ENCODE results near the gene RFK.
"Not testable (repeated sequence)": the region's sequence is repeated elsewhere in the genome, so short reads cannot be mapped to it uniquely, and the experiment has no call there.

Gene RFK

DNA sequence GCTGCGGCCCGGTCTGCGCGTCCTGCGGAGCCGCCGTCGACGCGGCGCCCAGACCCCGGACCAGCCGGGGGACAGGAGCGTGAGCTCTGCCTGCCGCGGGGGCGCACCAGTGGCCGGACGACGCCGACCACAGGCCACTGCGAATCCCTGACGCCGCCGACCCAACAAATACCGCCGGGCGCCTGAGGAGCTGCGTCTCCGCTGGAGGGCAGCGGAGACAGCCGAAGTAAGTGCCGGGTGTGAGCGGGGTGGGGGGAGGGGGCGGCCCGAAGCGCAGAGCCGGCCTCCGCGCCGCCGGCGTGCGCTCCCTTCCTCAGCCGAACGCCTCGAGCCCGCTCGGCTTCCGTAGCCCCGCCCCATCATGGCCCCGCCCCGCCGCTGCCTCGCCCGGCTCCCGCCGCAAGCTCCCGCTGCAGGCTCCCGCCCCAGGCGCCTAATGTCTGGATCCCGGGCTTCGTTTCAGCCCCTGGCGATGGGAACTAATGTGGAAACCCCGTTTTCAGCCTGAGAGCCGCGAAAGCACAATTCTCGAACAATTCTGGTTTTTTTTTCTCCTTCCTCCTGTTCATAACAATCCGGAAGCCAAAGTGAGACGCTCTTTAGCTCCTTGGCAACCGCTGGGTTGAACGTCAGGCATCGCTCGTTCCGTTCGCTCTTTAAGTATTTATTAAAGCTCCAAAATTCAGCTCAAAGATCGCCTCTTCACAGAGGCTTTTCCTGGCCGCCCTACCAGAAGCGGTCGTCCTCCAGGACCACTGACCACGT is at the start of gene RFK:
Gene RFK (minus strand): TSS at position 232 of the 765 bp plus-strand sequence. CDS start 255 bp downstream, outside the sequence.
- TF ChIP-seq, protein P1, sequence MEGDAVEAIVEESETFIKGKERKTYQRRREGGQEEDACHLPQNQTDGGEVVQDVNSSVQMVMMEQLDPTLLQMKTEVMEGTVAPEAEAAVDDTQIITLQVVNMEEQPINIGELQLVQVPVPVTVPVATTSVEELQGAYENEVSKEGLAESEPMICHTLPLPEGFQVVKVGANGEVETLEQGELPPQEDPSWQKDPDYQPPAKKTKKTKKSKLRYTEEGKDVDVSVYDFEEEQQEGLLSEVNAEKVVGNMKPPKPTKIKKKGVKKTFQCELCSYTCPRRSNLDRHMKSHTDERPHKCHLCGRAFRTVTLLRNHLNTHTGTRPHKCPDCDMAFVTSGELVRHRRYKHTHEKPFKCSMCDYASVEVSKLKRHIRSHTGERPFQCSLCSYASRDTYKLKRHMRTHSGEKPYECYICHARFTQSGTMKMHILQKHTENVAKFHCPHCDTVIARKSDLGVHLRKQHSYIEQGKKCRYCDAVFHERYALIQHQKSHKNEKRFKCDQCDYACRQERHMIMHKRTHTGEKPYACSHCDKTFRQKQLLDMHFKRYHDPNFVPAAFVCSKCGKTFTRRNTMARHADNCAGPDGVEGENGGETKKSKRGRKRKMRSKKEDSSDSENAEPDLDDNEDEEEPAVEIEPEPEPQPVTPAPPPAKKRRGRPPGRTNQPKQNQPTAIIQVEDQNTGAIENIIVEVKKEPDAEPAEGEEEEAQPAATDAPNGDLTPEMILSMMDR (IDR thresholded peaks at IDR 0.05; ENCODE audit: insufficient read depth, low read depth, low read length, missing control alignments): peak; percentile 29
- DNase-seq (ENCODE audit: low read depth): peak; percentile 95
- H3K4me3 ChIP-seq (ENCODE audit: low read length): peak within 1 kb of the TSS; percentile 82

DNA sequence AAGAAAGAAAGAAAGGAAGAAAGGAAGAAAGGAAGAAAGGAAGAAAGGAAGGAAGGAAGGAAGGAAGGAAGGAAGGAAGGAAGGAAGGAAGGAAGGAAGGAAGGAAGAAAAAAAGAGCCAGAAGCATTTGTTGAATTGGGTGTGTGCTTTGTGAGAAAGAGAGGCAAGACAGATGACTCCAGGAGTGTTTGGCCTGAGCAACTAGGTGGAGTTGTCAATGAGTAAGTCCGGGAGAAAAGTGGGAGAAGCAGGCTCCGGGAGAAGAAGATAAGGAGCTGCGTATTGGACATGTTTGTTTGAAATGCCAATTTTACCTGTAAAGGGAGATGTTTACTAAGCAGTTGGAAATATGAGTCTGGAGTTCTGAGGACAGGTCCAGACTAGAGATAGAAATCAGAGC is 49.7 kb upstream of the RFK start:
- DNase-seq (ENCODE audit: low read depth): peak; percentile 39
- TF ChIP-seq, protein P1 (IDR thresholded peaks at IDR 0.05; ENCODE audit: insufficient read depth, low read depth, low read length, missing control alignments): no peak
- H3K4me3 ChIP-seq (ENCODE audit: low read length): no peak overlapping the region

DNA sequence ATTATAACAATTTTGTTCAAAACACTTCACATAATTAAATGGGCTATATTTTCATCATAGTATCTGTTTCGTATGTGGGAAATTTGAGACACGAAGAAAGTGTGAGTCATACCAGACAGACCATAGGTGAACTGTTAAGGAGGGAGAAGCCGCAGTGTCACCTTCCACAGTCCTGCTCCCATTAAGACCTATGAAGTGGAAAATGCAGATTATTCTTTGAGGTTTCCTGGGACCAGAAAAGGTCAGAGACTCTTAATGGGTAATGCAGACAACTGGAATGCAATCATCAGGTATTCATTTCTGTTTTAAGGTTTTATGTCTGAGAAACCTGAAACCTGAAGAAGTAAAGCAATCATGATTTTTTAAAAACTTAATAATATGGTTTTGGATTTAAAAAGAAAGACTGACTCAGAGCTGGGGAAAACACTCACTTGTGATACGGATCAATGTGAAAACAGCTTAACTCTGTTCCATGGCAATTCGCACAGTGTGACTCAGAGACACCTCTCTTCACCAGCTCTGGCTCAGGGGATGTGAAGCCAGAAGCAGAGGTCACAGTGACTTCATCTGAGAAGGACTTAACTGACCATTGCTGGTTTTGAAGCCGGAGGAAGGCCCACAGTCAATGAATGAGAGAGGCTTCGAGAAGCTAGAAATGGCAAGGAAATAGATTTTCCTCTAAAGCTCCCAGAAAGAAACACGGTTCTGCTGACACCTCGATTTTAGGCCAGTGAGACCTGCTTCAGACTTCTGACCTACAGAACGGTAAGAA is 47.5 kb upstream of the RFK start:
- DNase-seq (ENCODE audit: low read depth): peak; percentile 34
- TF ChIP-seq, protein P1 (IDR thresholded peaks at IDR 0.05; ENCODE audit: insufficient read depth, low read depth, low read length, missing control alignments): no peak
- no peak overlapping the region for H3K4me3 ChIP-seq (ENCODE audit: low read length)

GRCh38 chr9:76438841-76439588 is 44.8 kb upstream of the RFK start:
- TF ChIP-seq, protein P1 (IDR thresholded peaks at IDR 0.05; ENCODE audit: insufficient read depth, low read depth, low read length, missing control alignments): no peak
- no peak for DNase-seq (ENCODE audit: low read depth)
- no peak overlapping the region for H3K4me3 ChIP-seq (ENCODE audit: low read length)

DNA sequence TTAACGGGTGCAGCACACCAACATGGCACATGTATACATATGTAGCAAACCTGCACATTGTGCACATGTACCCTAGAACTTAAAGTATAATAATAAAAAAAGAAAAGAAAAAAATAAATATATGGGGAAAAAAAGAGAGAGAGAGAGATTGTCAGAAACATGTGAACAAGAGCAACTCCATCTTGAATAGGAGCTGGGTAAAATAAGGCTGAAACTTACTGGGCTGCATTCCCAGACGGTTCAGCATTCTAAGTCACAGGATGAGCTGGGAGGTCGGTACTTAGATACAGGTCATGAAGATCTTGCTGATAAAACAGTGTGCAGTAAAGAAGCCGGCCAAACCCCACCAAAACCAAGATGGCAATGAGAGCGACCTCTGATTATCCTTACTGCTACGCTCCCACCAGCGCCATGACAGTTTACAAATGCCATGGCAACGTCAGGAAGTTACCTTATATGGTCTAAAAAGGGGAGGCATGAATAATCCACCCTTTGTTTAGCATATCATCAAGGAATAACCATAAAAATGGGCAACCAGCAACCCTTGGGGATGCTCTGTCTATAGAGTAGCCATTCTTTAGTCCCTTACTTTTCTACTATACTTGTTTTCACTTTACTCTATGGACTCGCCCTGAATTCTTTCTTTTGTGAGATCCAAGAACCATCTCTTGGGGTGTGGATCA is 42.9 kb upstream of the RFK start:
- not testable (repeated sequence) for H3K4me3 ChIP-seq (ENCODE audit: low read length)

DNA sequence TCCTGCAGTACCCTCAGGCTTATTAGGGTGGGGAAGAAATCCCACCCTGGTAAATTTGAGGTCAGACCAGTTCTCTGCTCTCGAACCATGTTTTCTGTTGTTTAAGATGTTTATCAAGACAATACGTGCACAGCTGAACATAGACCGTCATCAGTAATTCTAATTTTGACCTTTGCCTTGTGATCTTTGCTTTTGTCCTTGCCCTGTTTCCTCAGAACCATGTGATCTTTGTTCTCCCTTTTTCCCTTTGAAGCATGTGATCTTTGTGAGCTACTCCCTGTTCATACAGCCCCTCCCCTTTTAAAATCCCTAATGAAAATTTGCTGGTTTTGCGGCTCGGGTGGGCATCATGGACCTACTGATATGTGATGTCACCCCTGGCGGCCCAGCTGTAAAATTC is 40.7 kb upstream of the RFK start:
- not testable (repeated sequence) for DNase-seq (ENCODE audit: low read depth)

More for the DNA sequence above, 42.9 kb upstream of the RFK start:
- not testable (repeated sequence) for DNase-seq (ENCODE audit: low read depth)

GRCh38 chr9:76433836-76434235 is 39.6 kb upstream of the RFK start:
- peak; percentile 53 for DNase-seq (ENCODE audit: low read depth)
- TF ChIP-seq, protein P1 (IDR thresholded peaks at IDR 0.05; ENCODE audit: insufficient read depth, low read depth, low read length, missing control alignments): no peak
- no peak overlapping the region for H3K4me3 ChIP-seq (ENCODE audit: low read length)

More for the DNA sequence above, 40.7 kb upstream of the RFK start:
- H3K4me3 ChIP-seq (ENCODE audit: low read length): not testable (repeated sequence)

Data from epithelial cell of esophagus (primary cell).